GM19351 (cell line): ENCODE measurements around the gene DIS3L.
A peak's percentile ranks its signal among the peaks of the same experiment; 100 is the strongest.
"Not testable (repeated sequence)": the region's sequence is repeated elsewhere in the genome, so short reads cannot be mapped to it uniquely, and the experiment has no call there.

Source experiments
- ATAC-seq: cut with Tn5 transposase; IDR thresholded peaks from one replicate; pipeline ENCODE4 v1.9.1; 2021; ENCODE audit warnings: mild to moderate bottlenecking, moderate library complexity; ENCODE audit not compliant: unreplicated experiment

Gene DIS3L

GRCh38 chr15:66293419-66294156 is at the start of gene DIS3L:
TSS of gene DIS3L (plus strand) at chr15:66293568. CDS start at chr15:66293597, 29 bp downstream.
- peak; percentile 61 for ATAC-seq

- not testable (repeated sequence) for ATAC-seq
These were observed 47.5 kb upstream of the DIS3L start for GRCh38 chr15:66245832-66246231.

GRCh38 chr15:66246937-66247336 is 46.4 kb upstream of the DIS3L start:
- no peak for ATAC-seq

GRCh38 chr15:66249605-66250174 is 43.7 kb upstream of the DIS3L start:
- no peak for ATAC-seq

GRCh38 chr15:66251065-66251789 is 42.1 kb upstream of the DIS3L start:
- ATAC-seq, result no peak

GRCh38 chr15:66251790-66252684 is 41.3 kb upstream of the DIS3L start:
- ATAC-seq, result no peak

- no peak for ATAC-seq
These were observed 40.5 kb upstream of the DIS3L start for GRCh38 chr15:66252685-66253417.

GRCh38 chr15:66253418-66254088 is 39.8 kb upstream of the DIS3L start, which contains the start of gene MEGF11:
TSS of gene MEGF11 (minus strand) at chr15:66253750. CDS start at chr15:66128403, 125,347 bp downstream.
- ATAC-seq, result no peak

- no peak for ATAC-seq
These were observed 39.0 kb upstream of the DIS3L start for GRCh38 chr15:66254089-66254950.

- ATAC-seq, result no peak
These were observed 38.3 kb upstream of the DIS3L start for GRCh38 chr15:66254951-66255676.

GRCh38 chr15:66256692-66257091 is 36.7 kb upstream of the DIS3L start:
- ATAC-seq, result no peak

- no peak for ATAC-seq
These were observed 32.3 kb upstream of the DIS3L start for GRCh38 chr15:66261056-66261455.

- not testable (repeated sequence) for ATAC-seq
These were observed 30.5 kb upstream of the DIS3L start for GRCh38 chr15:66262837-66263236.

- no peak for ATAC-seq
These were observed 28.4 kb upstream of the DIS3L start for GRCh38 chr15:66264859-66265513.

GRCh38 chr15:66269326-66270090 is 23.9 kb upstream of the DIS3L start:
- no peak for ATAC-seq

GRCh38 chr15:66270932-66271331 is 22.4 kb upstream of the DIS3L start:
- ATAC-seq, result no peak

GRCh38 chr15:66275352-66275751 is 18.0 kb upstream of the DIS3L start:
- no peak for ATAC-seq
